ENCODE data around the gene HEXA. TPM values are rescaled to one million over a fixed set of nuclear protein-coding genes. Genes with fewer than 3 reads are reported as not detected.

HEXA gene
- total RNA-seq, 2 donors from 2014 or later, result 79.5 to 89.8 TPM

DNA sequence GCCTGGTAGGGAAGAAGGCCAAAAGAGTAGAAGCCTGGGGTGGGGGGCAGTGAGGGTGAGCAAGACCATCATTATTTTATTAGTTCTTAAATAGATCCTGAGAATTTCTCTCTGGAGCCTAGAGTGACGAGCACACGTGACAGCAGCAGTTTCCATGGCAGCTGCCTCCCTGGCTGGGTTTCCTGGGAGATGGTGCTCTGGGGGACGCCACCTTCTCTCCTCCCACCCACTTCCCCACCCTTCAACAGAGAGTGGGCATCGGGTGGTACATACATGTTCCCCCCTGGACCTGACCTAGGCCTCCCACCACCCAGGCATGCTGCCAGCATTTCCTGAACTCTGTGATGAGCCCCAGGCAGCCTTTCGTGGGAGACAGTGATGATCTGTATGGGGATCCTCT lies 68.8 kb downstream of the HEXA start:
- Histone ChIP-seq H3K36me3 (no peaks in the 10 kb centered on the region), H3K4me3 (no peak overlapping the region), H3K27me3 (replicated peaks; ENCODE audit: insufficient read depth) (no peaks in the 10 kb centered on the region), H3K27ac (no peak overlapping the region), H3K4me1 (ENCODE audit: control insufficient read depth in 1 of 2, low read depth in 2 of 2) (no peaks in the 10 kb centered on the region), H3K9me3 (no peaks in the 10 kb centered on the region)
- ATAC-seq (ENCODE audit: insufficient number of reproducible peaks, low FRiP score, low read depth) (no peak), DNase-seq (ENCODE audit: low spot score) (no peak)
- TF ChIP-seq, protein P1, sequence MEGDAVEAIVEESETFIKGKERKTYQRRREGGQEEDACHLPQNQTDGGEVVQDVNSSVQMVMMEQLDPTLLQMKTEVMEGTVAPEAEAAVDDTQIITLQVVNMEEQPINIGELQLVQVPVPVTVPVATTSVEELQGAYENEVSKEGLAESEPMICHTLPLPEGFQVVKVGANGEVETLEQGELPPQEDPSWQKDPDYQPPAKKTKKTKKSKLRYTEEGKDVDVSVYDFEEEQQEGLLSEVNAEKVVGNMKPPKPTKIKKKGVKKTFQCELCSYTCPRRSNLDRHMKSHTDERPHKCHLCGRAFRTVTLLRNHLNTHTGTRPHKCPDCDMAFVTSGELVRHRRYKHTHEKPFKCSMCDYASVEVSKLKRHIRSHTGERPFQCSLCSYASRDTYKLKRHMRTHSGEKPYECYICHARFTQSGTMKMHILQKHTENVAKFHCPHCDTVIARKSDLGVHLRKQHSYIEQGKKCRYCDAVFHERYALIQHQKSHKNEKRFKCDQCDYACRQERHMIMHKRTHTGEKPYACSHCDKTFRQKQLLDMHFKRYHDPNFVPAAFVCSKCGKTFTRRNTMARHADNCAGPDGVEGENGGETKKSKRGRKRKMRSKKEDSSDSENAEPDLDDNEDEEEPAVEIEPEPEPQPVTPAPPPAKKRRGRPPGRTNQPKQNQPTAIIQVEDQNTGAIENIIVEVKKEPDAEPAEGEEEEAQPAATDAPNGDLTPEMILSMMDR (IDR thresholded peaks at IDR 0.05), result no peak

GRCh38 chr15:72306211-72306785 lies 69.5 kb downstream of the HEXA start:
- ATAC-seq (ENCODE audit: insufficient number of reproducible peaks, low FRiP score, low read depth) (no peak), DNase-seq (ENCODE audit: low spot score) (no peak)
- Histone ChIP-seq H3K4me1 (ENCODE audit: control insufficient read depth in 1 of 2, low read depth in 2 of 2) (no peaks in the 10 kb centered on the region), H3K4me3 (no peak overlapping the region), H3K27ac (no peak overlapping the region), H3K27me3 (replicated peaks; ENCODE audit: insufficient read depth) (no peaks in the 10 kb centered on the region), H3K9me3 (no peaks in the 10 kb centered on the region), H3K36me3 (no peaks in the 10 kb centered on the region)
- TF ChIP-seq, protein P1 (IDR thresholded peaks at IDR 0.05), result no peak

DNA sequence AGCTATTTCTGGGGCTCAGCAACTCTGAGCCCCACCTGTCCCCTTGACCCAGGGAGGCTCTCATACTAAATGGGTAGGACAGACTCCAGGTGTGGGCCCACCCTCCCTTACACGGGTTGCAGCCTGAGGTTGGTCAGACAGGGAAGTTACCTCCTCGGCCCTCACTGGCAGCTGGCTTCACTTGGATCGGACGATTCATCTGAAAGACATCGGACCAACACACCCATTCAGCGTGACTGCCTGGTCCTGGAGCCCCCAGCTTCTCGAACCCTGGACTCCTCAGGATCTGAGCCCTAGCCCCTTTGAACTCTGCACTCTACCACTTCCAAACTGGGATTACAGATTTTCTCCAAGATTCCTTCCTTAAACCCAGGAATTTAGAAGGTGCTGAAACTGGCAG lies 71.2 kb downstream of the HEXA start:
- H3K27me3 ChIP-seq (replicated peaks; ENCODE audit: insufficient read depth), result no peaks in the 10 kb centered on the region
- H3K4me3 ChIP-seq, result no peak overlapping the region
- DNase-seq (ENCODE audit: low spot score) (no peak), ATAC-seq (ENCODE audit: insufficient number of reproducible peaks, low FRiP score, low read depth) (no peak)
- no peaks in the 10 kb centered on the region for H3K9me3 ChIP-seq
- no peaks in the 10 kb centered on the region for H3K4me1 ChIP-seq (ENCODE audit: control insufficient read depth in 1 of 2, low read depth in 2 of 2)
- TF ChIP-seq, protein P1 (IDR thresholded peaks at IDR 0.05), result no peak
- H3K36me3 ChIP-seq, result no peaks in the 10 kb centered on the region
- H3K27ac ChIP-seq, result no peak overlapping the region

GRCh38 chr15:72302955-72303354 lies 72.9 kb downstream of the HEXA start:
- Histone ChIP-seq H3K36me3 (no peaks in the 10 kb centered on the region), H3K27ac (no peak overlapping the region), H3K27me3 (replicated peaks; ENCODE audit: insufficient read depth) (no peaks in the 10 kb centered on the region), H3K4me3 (no peak overlapping the region), H3K4me1 (ENCODE audit: control insufficient read depth in 1 of 2, low read depth in 2 of 2) (no peaks in the 10 kb centered on the region), H3K9me3 (no peaks in the 10 kb centered on the region)
- ATAC-seq (ENCODE audit: insufficient number of reproducible peaks, low FRiP score, low read depth) (no peak), DNase-seq (ENCODE audit: low spot score) (no peak)
- TF ChIP-seq, protein P1 (IDR thresholded peaks at IDR 0.05), result no peak

Other genes with a start within 250 kb of the HEXA start
- gene GRAMD2A, start 178.2 kb downstream of the HEXA start, total RNA-seq, result under 1 TPM in 1 of 2 donors, not detected in 1; 0.85 TPM
- gene PKM, start 144.8 kb downstream of the HEXA start, total RNA-seq, result 100 to 1,000 TPM; 515 to 544 TPM
- 10 to 100 TPM; 44.0 to 49.9 TPM for gene PARP6, start 103.5 kb downstream of the HEXA start, total RNA-seq
- gene CELF6, start 55.9 kb downstream of the HEXA start, total RNA-seq, result 1 to 10 TPM; 2.3 to 4.1 TPM
- gene TMEM202, start 22.3 kb upstream of the HEXA start, total RNA-seq, result not detected
- 10 to 100 TPM; 28.6 to 88.4 TPM for gene ARIH1, start 98.3 kb upstream of the HEXA start, total RNA-seq